EH (cell line): ENCODE measurements around the gene CKMT2.

Source experiments
- DNase-seq: peaks from one replicate; pipeline ENCODE4 v3.0.0-alpha.2; 2015; ENCODE audit warnings: low read depth

The CKMT2 gene

GRCh38 chr5:81308836-81309235 is 75.7 kb downstream of the CKMT2 start:
- no peak for DNase-seq

GRCh38 chr5:81310402-81311063 is 77.4 kb downstream of the CKMT2 start:
- no peak for DNase-seq

DNA sequence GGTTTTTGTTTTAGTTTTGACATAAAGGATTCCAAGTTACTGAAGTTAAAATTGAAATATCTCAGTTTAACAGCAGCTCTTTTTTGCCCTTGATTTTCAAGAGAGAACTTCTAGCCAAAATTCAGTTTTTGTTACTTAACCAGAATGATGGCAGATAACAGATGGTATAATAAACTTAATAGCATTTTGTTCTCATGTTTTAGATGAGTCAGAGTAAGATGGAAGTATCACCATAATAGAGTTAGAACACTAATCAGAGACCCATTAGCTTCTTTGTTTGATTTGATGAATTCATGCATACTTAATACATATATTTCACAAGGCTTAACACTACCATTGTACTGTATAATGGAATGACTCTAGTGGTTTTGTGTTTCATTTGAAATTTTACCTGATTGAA is 80.2 kb downstream of the CKMT2 start:
- no peak for DNase-seq

DNA sequence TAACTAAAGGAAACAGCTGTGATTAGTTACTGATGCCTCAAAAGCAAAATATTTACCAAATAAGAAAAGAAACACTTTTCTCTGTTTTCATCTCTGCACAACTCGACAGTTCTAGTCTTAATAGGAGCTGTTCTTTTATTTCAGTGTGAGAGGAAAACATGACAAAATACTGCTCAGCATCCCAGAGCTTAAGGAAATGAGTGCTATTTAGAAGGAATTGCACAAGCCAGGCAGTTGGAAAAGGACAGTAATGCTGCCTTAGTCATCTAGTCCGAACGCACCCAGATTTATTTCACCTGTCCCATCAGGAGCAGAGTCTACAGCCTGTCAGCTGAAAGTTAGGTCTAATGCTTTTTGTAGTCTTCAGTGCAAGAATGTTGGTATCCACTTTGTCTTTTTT is 80.6 kb downstream of the CKMT2 start:
- peak; percentile 5 for DNase-seq

GRCh38 chr5:81314581-81314980 is 81.5 kb downstream of the CKMT2 start:
- DNase-seq, result peak; percentile 2

DNA sequence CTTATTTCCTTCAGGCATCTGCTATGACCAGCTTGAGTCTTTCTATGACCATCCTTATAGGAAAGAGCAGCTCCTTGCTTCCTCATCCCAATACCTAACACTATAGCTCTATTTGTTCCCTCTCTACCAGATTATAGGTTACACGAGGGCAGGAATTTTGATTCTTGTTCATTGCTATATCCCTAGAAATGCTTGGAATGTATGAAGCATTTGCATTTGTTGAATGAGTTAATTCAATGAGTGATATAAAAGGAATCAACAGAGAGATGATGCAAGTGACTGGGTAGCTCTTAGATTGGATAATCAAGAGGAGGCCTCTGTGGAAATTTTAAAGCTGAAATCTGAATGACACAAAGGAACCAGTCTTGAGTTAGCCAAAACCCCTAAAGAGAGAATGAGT is 82.2 kb downstream of the CKMT2 start:
- peak; percentile 81 for DNase-seq

- no peak for DNase-seq
Observed at GRCh38 chr5:81315830-81316229, 82.7 kb downstream of the CKMT2 start.
